GM06990 (cell line): ENCODE results near the gene NSD2.
A peak's percentile ranks its signal among the peaks of the same experiment; 100 is the strongest.

Experiments used
- DNase-seq: peaks from one replicate; pipeline ENCODE4 v3.0.0-alpha.2; 2011; ENCODE audit not compliant: insufficient read length; ENCODE audit errors: extremely low read depth
- H3K27me3 ChIP-seq: replicated peaks from 2 replicates; pipeline ENCODE4 v1.6.0; 2011; ENCODE audit warnings: low read length; ENCODE audit not compliant: control insufficient read depth, insufficient read depth
- H3K36me3 ChIP-seq: 2 replicates; pipeline ENCODE4 v1.5.1; 2011; ENCODE audit warnings: low read length; ENCODE audit not compliant: control insufficient read depth, insufficient read depth
- H3K4me3 ChIP-seq: replicated peaks from 2 replicates; pipeline ENCODE4 v1.5.1; 2011; ENCODE audit warnings: low read depth, mild to moderate bottlenecking, control low read depth, low read length
- TF ChIP-seq, protein P1 (sequence below): IDR thresholded peaks from 2 replicates; pipeline ENCODE4 v1.5.1; 2011; ENCODE audit warnings: low read length, control low read depth, mild to moderate bottlenecking, inconsistent platforms; ENCODE audit not compliant: insufficient read depth, poor library complexity, severe bottlenecking

NSD2 gene

DNA sequence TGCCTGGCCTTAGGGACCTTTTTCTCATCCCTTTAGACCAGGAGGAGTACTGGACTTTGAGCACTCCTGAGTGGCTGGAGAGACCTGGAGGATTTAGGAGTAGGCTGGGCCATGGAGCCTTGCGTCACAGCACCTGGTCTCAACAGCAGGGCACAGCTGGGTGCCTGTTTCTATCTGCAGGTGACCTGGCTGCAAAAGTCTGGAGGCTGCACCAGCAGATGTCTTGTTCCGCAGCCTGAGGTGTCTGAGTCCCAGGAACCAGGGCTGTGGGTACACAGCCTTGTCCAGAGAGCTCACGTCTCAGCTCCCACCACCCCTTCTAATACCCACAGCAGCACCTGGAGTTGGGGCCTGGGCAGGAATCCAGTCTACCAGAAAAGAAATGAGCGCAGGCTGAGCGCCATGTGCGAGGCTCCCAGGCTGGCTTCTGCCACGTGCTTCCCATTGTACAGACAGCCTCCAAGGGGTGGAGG is 5.0 kb upstream of the NSD2 start:
- DNase-seq = no peak
- Histone ChIP-seq H3K36me3 (no peaks in the 10 kb centered on the region), H3K27me3 (no peaks in the 10 kb centered on the region), H3K4me3 (no peak overlapping the region)
- TF ChIP-seq, protein P1, sequence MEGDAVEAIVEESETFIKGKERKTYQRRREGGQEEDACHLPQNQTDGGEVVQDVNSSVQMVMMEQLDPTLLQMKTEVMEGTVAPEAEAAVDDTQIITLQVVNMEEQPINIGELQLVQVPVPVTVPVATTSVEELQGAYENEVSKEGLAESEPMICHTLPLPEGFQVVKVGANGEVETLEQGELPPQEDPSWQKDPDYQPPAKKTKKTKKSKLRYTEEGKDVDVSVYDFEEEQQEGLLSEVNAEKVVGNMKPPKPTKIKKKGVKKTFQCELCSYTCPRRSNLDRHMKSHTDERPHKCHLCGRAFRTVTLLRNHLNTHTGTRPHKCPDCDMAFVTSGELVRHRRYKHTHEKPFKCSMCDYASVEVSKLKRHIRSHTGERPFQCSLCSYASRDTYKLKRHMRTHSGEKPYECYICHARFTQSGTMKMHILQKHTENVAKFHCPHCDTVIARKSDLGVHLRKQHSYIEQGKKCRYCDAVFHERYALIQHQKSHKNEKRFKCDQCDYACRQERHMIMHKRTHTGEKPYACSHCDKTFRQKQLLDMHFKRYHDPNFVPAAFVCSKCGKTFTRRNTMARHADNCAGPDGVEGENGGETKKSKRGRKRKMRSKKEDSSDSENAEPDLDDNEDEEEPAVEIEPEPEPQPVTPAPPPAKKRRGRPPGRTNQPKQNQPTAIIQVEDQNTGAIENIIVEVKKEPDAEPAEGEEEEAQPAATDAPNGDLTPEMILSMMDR = no peak

DNA sequence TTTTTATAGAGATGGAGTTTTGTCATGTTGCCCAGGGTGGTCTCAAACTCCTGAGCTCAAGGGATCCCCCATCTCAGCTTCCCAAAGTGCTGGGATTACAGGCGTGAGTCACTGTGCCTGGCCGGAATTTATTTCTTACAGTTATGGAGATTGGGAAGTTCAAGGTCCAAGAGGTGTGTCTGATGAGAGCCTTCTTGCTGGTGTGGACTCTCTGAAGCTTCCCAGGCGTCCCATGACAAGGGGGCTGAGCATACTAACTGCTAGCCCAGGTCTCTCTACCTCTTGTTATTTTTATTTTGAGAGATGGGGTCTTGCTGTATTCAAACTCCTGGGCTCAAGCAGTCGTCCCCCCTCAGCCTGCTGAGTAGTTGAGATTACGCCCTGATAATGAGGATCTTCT is 2.9 kb upstream of the NSD2 start:
- H3K4me3 ChIP-seq = no peak overlapping the region
- H3K27me3 ChIP-seq = no peaks in the 10 kb centered on the region
- no peak for DNase-seq
- TF ChIP-seq, protein P1 = no peak
- H3K36me3 ChIP-seq = no peaks in the 10 kb centered on the region

DNA sequence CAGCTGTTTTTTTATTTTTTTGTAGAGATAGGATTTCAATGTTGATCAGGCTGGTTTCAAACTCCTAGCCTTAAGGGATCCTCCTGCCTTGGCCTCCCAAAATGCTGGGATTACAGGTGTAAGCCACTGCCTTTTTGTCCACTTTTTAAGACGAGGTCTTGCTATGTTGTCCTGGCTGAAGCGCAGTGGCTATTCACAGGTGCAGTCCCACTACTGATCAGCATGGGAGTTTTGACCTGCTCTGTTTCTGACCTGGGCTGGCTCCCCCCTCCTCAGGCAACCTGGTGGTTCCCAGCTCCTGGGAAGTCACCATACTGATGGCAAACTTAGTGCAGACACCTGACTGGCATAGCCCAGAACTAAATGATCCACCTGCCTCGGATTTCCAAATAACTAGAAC is 2.3 kb upstream of the NSD2 start:
- TF ChIP-seq, protein P1 = no peak
- no peaks in the 10 kb centered on the region for H3K36me3 ChIP-seq
- no peaks in the 10 kb centered on the region for H3K27me3 ChIP-seq
- no peak for DNase-seq
- H3K4me3 ChIP-seq = no peak overlapping the region

DNA sequence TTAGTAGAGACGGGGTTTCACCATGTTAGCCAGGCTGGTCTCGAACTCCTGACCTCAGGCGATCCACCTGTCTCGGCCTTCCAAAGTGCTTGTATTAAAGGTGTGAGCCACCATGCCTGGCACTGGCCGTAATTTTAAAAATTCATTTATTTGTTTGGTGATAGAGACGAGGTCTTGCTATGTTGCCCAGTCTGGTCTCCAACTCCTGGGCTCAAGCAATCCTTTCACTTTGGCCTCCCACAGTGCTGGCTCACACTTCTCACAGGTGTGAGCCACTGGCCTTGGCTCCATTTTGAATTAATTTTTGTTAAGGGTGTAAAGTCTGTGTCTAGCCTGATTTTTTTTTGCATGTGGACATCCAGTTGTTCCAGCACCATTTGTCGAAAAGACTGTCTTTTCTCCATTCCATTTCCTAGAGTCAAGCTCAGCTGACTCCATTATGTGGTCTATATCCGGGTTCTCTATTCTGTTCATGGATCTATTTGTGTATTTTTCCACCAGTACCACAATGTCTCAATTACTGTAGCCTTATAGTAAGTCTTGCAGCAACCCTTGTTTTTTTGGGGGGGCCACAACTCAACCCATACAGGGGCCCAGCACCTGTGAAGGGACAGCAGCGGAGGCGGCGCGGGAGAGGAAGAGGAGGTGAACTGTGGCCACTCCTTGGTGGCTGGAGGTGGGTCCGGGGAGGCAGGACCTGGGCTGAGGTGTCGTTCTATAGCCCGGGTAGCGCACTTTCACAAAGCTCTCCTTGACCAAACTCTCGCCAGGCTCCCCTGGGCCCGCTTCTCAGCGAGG is 1.5 kb upstream of the NSD2 start:
- no peaks in the 10 kb centered on the region for H3K36me3 ChIP-seq
- no peak for DNase-seq
- H3K4me3 ChIP-seq = peak overlapping the region; percentile 72
- H3K27me3 ChIP-seq = no peaks in the 10 kb centered on the region
- TF ChIP-seq, protein P1 = no peak

DNA sequence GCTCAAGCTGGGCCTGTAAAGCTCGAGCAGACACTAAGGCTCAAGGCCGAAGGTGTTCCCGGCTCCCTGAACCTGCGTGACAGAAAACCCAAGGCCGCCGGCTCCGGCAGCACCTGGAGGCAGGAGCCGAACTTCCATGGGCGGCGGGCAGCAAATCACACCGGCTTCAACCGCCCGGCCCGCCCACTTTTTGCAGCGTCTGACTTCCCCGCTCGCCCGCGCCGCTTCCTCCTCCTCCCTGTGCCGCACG is 940 bp upstream of the NSD2 start:
- TF ChIP-seq, protein P1 = no peak
- no peak for DNase-seq
- Histone ChIP-seq H3K27me3 (no peaks in the 10 kb centered on the region), H3K4me3 (peak overlapping the region; percentile 72), H3K36me3 (no peaks in the 10 kb centered on the region)

DNA sequence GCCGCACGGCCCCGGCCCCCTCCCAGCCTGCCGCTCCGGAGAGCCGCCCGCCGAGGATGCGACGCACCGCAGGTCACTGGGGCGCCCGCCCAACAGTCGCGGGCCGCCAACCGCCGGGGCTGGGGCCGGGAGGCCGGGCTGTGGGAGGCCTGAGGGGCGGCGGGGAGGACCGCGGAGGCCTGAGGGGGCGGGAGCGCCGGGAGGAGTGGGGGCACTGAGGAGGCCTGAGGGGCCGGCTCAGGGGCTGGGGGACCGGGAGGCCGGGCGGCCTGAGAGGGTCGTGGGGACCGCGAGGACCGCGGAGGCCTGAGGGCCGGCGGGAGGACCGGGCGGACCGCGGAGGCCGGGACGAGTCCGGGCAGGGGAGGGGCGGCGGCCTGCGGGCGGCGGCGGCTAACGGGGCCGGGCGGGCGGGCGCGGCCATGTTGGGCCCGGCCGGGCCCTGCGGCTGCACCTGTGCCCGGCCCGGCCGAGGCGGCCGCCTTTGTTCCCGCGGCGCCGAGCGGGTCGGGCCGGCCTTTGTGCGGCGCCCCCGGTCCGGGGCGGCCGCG is 353 bp downstream of the NSD2 start:
- DNase-seq = peak; percentile 59
- peak overlapping the region; percentile 90 for H3K4me3 ChIP-seq
- no peaks in the 10 kb centered on the region for H3K36me3 ChIP-seq
- no peaks in the 10 kb centered on the region for H3K27me3 ChIP-seq
- TF ChIP-seq, protein P1 = no peak
